GM21381 (cell line): ENCODE measurements around the gene PRMT9.

Source experiments
- ATAC-seq: cut with Tn5 transposase; IDR thresholded peaks from one replicate; pipeline ENCODE4 v1.9.1; 2021; ENCODE audit warnings: mild to moderate bottlenecking, moderate library complexity; ENCODE audit not compliant: unreplicated experiment

Gene PRMT9

GRCh38 chr4:147625733-147626132 lies 58.2 kb downstream of the PRMT9 start:
- no peak for ATAC-seq

- ATAC-seq = no peak
These were observed 63.6 kb downstream of the PRMT9 start for GRCh38 chr4:147620315-147620714.

- ATAC-seq = peak; percentile 7
These were observed 65.9 kb downstream of the PRMT9 start for GRCh38 chr4:147617841-147618691.

- peak; percentile 99 for ATAC-seq
These were observed 66.7 kb downstream of the PRMT9 start, which contains the start of gene TMEM184C for GRCh38 chr4:147617173-147617840. Gene TMEM184C (plus strand): TSS chr4:147617397. CDS start chr4:147617957, 560 bp downstream.

GRCh38 chr4:147616849-147617172 lies 67.2 kb downstream of the PRMT9 start:
- peak; percentile 10 for ATAC-seq

- no peak for ATAC-seq
These were observed 73.3 kb downstream of the PRMT9 start for GRCh38 chr4:147610686-147611085.

- no peak for ATAC-seq
These were observed 76.5 kb downstream of the PRMT9 start for GRCh38 chr4:147607471-147607870.

GRCh38 chr4:147605499-147605898 lies 78.5 kb downstream of the PRMT9 start:
- no peak for ATAC-seq

- ATAC-seq = no peak
These were observed 84.2 kb downstream of the PRMT9 start for GRCh38 chr4:147599769-147600168.

GRCh38 chr4:147599206-147599605 lies 84.8 kb downstream of the PRMT9 start:
- no peak for ATAC-seq

- ATAC-seq = no peak
These were observed 86.4 kb downstream of the PRMT9 start for GRCh38 chr4:147597561-147597960.

- no peak for ATAC-seq
These were observed 87.0 kb downstream of the PRMT9 start for GRCh38 chr4:147596981-147597380.

- ATAC-seq = no peak
These were observed 87.6 kb downstream of the PRMT9 start for GRCh38 chr4:147596377-147596776.

- no peak for ATAC-seq
These were observed 89.4 kb downstream of the PRMT9 start for GRCh38 chr4:147594578-147594977.

- no peak for ATAC-seq
These were observed 89.9 kb downstream of the PRMT9 start for GRCh38 chr4:147594107-147594506.

GRCh38 chr4:147591106-147591505 lies 92.9 kb downstream of the PRMT9 start:
- ATAC-seq = no peak

GRCh38 chr4:147590249-147590920 lies 93.6 kb downstream of the PRMT9 start:
- peak; percentile 54 for ATAC-seq

- no peak for ATAC-seq
These were observed 94.4 kb downstream of the PRMT9 start for GRCh38 chr4:147589586-147589985.
